HG03064 (cell line): ENCODE measurements around the gene TALDO1.
"Not testable (repeated sequence)": the region's sequence is repeated elsewhere in the genome, so short reads cannot be mapped to it uniquely, and the experiment has no call there.

Source experiments
- ATAC-seq: cut with Tn5 transposase; IDR thresholded peaks from one replicate; pipeline ENCODE4 v1.9.1; 2021; ENCODE audit warnings: low read depth; ENCODE audit not compliant: unreplicated experiment

The TALDO1 gene

GRCh38 chr11:733072-733471, 14.2 kb upstream of the TALDO1 start:
- ATAC-seq = no peak

DNA sequence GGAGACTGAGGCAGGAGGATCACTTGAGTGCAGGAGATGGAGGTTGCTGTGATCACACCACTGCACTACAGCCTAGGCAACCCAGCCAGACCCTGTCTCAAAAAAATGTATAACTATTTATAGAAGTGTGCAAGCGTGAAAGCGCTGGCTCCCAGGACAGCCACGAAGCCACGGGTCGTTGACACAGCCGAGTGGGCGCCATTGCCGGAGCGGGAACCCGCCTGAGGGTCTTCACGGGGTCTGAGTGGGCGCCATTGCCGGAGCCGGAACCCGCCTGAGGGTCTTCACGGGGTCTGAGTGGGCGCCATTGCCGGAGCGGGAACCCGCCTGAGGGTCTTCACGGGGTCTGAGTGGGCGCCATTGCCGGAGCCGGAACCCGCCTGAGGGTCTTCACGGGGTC, 12.7 kb upstream of the TALDO1 start:
- ATAC-seq = not testable (repeated sequence)

- ATAC-seq = no peak
These were observed 9.9 kb upstream of the TALDO1 start for GRCh38 chr11:737366-737765.

DNA sequence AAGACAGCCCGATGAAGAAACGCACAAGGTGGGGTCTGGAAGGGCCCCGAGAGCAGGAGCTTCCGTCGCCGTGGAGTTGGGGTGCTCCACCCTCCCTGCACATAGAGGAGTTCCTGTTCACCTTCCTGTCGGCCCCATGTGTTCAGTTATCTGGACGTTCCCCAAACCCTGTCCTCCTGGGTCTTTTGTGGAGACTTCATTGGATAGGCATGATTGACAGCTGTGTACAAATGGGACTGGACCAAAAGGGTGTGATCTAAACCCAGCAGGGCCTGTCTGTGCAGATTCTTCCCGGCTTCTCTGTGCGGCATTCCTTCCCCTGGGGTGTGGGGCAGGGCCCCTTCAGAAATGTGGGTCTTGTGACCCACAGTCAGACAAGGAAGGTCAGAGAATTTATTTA, 9.4 kb upstream of the TALDO1 start:
- ATAC-seq = not testable (repeated sequence)

DNA sequence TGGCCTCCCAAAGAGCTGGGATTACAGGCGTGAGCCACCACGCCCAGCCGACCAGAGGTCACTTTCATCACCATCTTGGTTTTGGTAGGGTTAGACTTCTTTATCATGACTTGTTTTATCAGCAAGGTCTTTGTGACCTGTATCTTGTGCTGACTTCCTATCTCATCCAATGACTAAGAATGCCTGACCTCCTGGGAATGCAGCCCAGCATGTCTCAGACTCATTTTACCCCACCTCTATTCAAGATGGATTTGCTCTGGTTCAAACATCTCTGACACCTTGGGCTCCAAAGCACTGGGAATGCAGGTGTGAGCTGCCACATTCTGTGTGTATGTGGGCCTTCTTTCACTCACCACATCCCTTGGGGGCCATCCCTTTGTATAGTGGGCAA, 5.1 kb upstream of the TALDO1 start:
- ATAC-seq = no peak

GRCh38 chr11:742571-743201, 4.6 kb upstream of the TALDO1 start:
- ATAC-seq = no peak

DNA sequence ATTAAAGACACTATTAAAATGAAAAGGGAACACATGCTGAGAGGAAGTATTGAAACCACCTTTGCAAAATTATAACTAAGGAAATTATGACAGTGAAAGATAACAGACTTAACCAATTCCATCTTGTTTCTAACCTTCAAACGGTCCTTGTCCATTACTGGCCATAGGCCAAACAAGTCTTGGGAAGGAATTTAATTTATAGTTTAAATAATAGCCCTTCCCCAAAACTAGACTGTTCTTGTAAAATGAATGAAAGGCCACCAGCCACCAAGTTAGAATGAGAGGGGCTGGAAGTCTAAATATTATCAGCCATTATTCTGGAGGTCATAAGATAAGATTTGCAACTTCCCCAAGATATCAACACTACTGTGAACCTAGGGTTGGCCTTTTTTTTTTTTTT, 1.8 kb upstream of the TALDO1 start:
- no peak for ATAC-seq

- peak; percentile 22 for ATAC-seq
These were observed 741 bp upstream of the TALDO1 start for GRCh38 chr11:746289-747157.

DNA sequence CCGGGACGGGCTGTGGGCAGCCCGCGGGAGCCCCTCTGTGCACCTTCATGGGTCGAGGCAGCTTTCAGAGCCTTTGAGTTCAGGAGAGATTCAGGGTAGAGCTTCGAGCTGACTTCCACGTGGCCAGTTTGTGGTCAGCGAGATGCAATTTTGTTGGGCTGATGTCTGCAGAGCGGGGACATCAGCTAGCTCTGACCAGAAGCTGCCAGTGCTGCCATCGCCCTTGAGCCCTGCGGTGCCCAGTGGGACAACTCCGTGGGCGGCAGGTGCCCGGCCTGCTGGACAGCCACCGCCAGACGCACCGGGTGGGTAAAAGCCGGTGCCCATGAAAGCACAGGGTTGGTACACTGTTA, 719 bp downstream of the TALDO1 start:
- ATAC-seq = no peak

GRCh38 chr11:749731-750130, 2.5 kb downstream of the TALDO1 start:
- no peak for ATAC-seq

- ATAC-seq = no peak
These were observed 13.0 kb downstream of the TALDO1 start for GRCh38 chr11:760236-760635.

DNA sequence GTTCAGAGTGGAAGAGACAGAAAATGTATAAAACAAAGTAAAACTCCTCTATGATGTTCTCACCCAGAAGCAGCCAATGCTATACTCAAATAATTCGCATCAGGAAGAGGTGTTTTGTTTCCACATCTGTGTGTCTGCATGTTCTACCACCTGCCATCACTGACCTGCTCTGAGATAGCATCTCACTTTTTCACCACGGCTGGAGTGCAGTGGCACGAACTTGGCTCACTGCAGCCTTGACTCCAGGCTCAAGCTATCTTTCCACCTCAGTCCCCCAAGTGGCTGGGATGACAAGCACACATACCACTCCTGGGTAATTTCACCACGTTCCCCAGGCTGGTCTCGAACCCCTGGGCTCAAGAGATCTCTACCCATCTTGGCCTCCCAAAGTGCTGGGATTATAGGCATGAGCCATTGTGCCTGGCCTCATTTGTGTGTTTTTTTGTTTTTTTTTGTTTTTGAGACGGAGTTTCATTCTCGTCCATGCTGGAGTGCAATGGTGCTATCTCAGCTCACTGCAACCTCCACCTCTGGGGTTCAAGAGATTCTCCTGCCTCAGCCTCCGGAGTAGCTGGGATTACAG, 14.4 kb downstream of the TALDO1 start:
- no peak for ATAC-seq

DNA sequence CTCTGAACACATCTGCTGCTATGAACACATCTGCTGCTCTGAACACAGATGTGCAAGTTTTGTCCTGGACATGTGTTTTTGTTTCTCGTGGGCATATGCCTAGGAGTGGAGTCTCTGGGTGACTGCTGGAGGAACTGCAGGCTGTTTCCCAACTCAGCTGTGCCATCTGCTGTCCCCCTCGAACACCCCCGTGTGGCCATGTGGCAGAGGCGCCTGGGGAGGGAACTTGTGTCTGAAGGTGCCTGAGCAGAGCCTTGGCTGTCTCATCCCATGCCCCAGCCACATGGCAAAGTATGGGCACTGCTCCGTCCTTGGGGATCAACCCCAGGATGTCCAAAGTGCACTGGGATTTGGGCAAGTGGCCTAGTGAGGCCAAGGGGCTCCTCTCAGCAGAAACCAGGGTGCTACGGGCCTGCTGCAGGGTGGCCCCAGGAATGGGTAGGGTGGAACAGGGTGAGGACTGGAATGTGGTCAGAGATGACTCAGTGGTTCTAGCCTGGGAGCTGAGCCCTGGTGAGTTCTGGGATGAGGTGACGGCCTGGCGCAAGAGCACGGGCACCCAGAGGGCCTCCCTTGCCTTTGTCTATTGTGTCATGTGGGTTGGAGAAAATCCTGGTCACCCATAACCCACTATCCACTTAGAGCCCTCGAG, 15.3 kb downstream of the TALDO1 start:
- no peak for ATAC-seq

DNA sequence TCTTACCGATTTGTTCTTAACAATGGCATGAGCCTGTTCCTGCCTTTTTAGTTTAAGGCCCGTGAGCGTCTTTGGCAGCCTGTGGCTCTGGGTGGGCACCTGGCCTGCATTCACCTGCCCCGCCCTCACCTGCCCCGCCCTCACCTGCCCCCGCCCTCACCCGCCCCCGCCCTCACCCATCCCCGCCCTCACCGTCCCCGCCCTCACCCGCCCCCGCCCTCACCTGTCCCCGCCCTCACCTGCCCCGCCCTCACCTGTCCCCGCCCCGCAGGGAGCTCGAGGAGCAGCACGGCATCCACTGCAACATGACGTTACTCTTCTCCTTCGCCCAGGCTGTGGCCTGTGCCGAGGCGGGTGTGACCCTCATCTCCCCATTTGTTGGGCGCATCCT, 15.8 kb downstream of the TALDO1 start:
- no peak for ATAC-seq

GRCh38 chr11:763549-764321, 16.5 kb downstream of the TALDO1 start:
- ATAC-seq = no peak

- no peak for ATAC-seq
These were observed 17.2 kb downstream of the TALDO1 start for GRCh38 chr11:764322-765024.

GRCh38 chr11:765025-765801, 17.9 kb downstream of the TALDO1 start:
- no peak for ATAC-seq

- no peak for ATAC-seq
These were observed 18.5 kb downstream of the TALDO1 start for GRCh38 chr11:765802-766091.

DNA sequence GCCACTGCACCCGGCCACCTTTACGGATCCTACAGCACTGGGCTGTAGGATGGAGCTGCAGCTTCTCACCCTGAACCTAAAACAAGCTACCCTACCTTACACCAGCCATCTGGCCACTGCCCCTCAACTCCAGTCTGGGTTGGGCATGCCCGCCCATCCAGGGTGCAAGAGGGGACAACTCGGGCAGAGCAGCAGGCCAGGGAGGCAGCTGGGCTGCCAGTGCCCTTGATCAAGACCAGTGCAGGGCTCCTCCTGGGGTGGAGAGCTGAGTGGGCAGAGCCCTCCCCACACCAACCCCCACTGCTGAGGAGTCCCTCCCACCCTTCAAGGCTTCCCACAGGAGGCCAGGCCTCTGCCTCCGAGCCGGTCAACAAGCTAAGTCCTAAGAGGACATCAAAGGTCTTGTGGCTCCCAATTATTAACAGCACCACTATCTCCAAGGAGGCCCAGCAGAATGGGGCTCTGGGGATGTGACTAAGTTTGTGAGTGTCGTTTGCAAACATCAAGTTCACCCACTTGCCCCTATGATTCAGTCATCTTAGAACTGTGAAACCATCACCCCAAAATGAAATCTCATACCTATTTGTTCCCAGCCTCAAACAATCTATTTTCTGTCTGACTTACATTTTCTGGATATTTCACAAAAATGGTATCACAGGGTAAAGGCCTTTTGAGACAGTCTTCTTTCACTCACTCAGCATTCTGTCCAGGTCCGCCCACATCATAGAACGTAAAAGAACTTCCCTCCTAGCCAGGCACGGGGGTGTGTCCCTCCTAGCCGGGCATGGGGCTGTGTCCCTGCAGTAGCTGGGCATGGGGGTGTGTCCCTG, 19.1 kb downstream of the TALDO1 start:
- ATAC-seq = no peak
